Thyroid gland (tissue), 4 donors: ENCODE data around the gene HKDC1. TPM values are rescaled to one million over a fixed set of nuclear protein-coding genes. Genes with fewer than 3 reads are reported as not detected.

ENCODE experiments used
- DNase-seq, 2 donors: peaks; one replicate each; pipeline ENCODE4 v3.0.0-alpha.2; 2019
- H3K27ac ChIP-seq, 3 donors: fragments of 200-600 bp; sonication (generic); 1 replicate in 2 of 3; 2 replicates in 1 of 3; pipeline ENCODE4 v1.5.1; 2016 to 2019; ENCODE audit warnings: mild to moderate bottlenecking in 1 of 3, moderate library complexity in 1 of 3
- H3K27me3 ChIP-seq: fragments of 200-600 bp; sonication (generic); one replicate; pipeline ENCODE4 v1.5.1; 2019
- H3K36me3 ChIP-seq, 2 donors: fragments of 200-600 bp; sonication (generic); one replicate each; pipeline ENCODE4 v1.5.1; 2016 to 2019
- H3K4me1 ChIP-seq, 2 donors: fragments of 200-600 bp; sonication (generic); one replicate each; pipeline ENCODE4 v1.5.1; 2017 to 2019
- H3K4me3 ChIP-seq, 3 donors: fragments of 200-600 bp; sonication (generic); replicated peaks in 1 of 3; 1 replicate in 2 of 3; 2 replicates in 1 of 3; pipeline ENCODE4 v1.5.1; 2016; ENCODE audit warnings: mild to moderate bottlenecking in 1 of 3
- H3K9me3 ChIP-seq: fragments of 200-600 bp; sonication (generic); one replicate; pipeline ENCODE4 v1.5.1; 2017
- CTCF ChIP-seq, 6 experiments: fragments of 200-600 bp in 3 of 6; fragments of 450-650 bp in 3 of 6; sonication (generic) in 3 of 6; IDR thresholded peaks; one replicate each; pipeline ENCODE4 v1.5.1; 2016 to 2019; ENCODE audit warnings: antibody characterized with exemption in 6 of 6, mild to moderate bottlenecking in 2 of 6, inconsistent platforms in 1 of 6, moderate library complexity in 1 of 6
- POLR2A ChIP-seq, 2 donors: fragments of 450-650 bp; IDR thresholded peaks; one replicate each; pipeline ENCODE4 v1.6.1; 2017; ENCODE audit warnings: antibody characterized with exemption in 2 of 2, mild to moderate bottlenecking in 2 of 2, moderate library complexity in 1 of 2
- WGBS, 2 donors: methylation state at CpG; one replicate each; pipeline ENCODE4 v1.1.5; 2017; 5-methylcytosine and 5-hydroxymethylcytosine counted together
- intact Hi-C: fragments of 100-400 bp; cut with DNase I; formaldehyde crosslinking; loops from one replicate; pipeline ENCODE4 v1.15.1; 2023
- total RNA-seq, 4 donors: library from RNA; depleted of rRNA; stranded (reverse); fragments of >200 nt; gene quantifications; one replicate each; pipeline ENCODE4 v1.2.3, GENCODE V29; 2016

The HKDC1 gene
- total RNA-seq, 4 donors from 2014 or later = 2.4 to 21.1 (median 8.5) TPM

GRCh38 chr10:69232252-69232651 is 12.1 kb downstream of the HKDC1 start:
- Histone ChIP-seq H3K36me3 (no peaks in the 10 kb centered on the region), H3K27me3 (no peaks in the 10 kb centered on the region), H3K27ac (no peak overlapping the region), H3K9me3 (no peaks in the 10 kb centered on the region), H3K4me3 (no peak overlapping the region), H3K4me1 (no peaks in the 10 kb centered on the region)
- TF ChIP-seq POLR2A (IDR thresholded peaks at IDR 0.05) (no peak), CTCF (IDR thresholded peaks at IDR 0.05) (no peak)
- intact Hi-C loops = loop anchor here (10.0 kb wide), 1 partner anchor 273 kb away; no protein-coding TSS in a partner anchor
- 87 to 89% methylated on average over 9 of the region's 9 CpGs for WGBS, 2 donors
- DNase-seq = no peak

- DNase-seq = no peak
- 91% methylated on average over 22 of the region's 22 CpGs for WGBS, 2 donors
- no peaks in the 10 kb centered on the region for H3K27me3 ChIP-seq
- TF ChIP-seq CTCF (IDR thresholded peaks at IDR 0.05) = no peak
- no peak for TF ChIP-seq POLR2A (IDR thresholded peaks at IDR 0.05)
- H3K36me3 ChIP-seq = no peaks in the 10 kb centered on the region
- H3K27ac ChIP-seq = no peak overlapping the region
- H3K9me3 ChIP-seq = no peaks in the 10 kb centered on the region
- H3K4me3 ChIP-seq = no peak overlapping the region
- no peaks in the 10 kb centered on the region for H3K4me1 ChIP-seq
- intact Hi-C loops = loop anchor here (10.0 kb wide), 1 partner anchor 272 kb away; no protein-coding TSS in a partner anchor
Observed at GRCh38 chr10:69232736-69233480, 12.8 kb downstream of the HKDC1 start.

- H3K4me3 ChIP-seq = no peak overlapping the region
- WGBS, 2 donors = 94 to 96% methylated on average over 3 of the region's 3 CpGs
- intact Hi-C loops = loop anchor here (10.0 kb wide), 1 partner anchor 270 kb away; no protein-coding TSS in a partner anchor
- no peaks in the 10 kb centered on the region for H3K4me1 ChIP-seq
- no peaks in the 10 kb centered on the region for H3K36me3 ChIP-seq
- no peak for DNase-seq
- H3K27ac ChIP-seq = no peak overlapping the region
- H3K9me3 ChIP-seq = no peaks in the 10 kb centered on the region
- no peaks in the 10 kb centered on the region for H3K27me3 ChIP-seq
- TF ChIP-seq POLR2A (IDR thresholded peaks at IDR 0.05) (no peak), CTCF (IDR thresholded peaks at IDR 0.05) (no peak)
Observed at GRCh38 chr10:69234447-69234846, 14.3 kb downstream of the HKDC1 start.

- no peak overlapping the region for H3K27ac ChIP-seq
- intact Hi-C loops = loop anchor here (2.0 to 10.0 kb wide), 2 partner anchors 79 to 267 kb away; no protein-coding TSS in a partner anchor
- H3K9me3 ChIP-seq = no peaks in the 10 kb centered on the region
- TF ChIP-seq CTCF (IDR thresholded peaks at IDR 0.05) = peak; percentile 73 to 98 (median 88)
- no peak for TF ChIP-seq POLR2A (IDR thresholded peaks at IDR 0.05)
- no peaks in the 10 kb centered on the region for H3K4me1 ChIP-seq
- H3K4me3 ChIP-seq = no peak overlapping the region
- peak; percentile 83 to 90 for DNase-seq
- no peaks in the 10 kb centered on the region for H3K36me3 ChIP-seq
- 26 to 28% methylated on average over 17 of the region's 17 CpGs for WGBS, 2 donors
- no peaks in the 10 kb centered on the region for H3K27me3 ChIP-seq
Observed at GRCh38 chr10:69237528-69238159, 17.5 kb downstream of the HKDC1 start.

- Histone ChIP-seq H3K4me1 (no peaks in the 10 kb centered on the region), H3K36me3 (no peaks in the 10 kb centered on the region), H3K27ac (no peak overlapping the region), H3K9me3 (no peaks in the 10 kb centered on the region), H3K4me3 (no peak overlapping the region), H3K27me3 (no peaks in the 10 kb centered on the region)
- DNase-seq = no peak
- TF ChIP-seq POLR2A (IDR thresholded peaks at IDR 0.05) = no peak
- no peak for TF ChIP-seq CTCF (IDR thresholded peaks at IDR 0.05)
- intact Hi-C loops = loop anchor here (2.0 to 10.0 kb wide), 2 partner anchors 78 to 266 kb away; no protein-coding TSS in a partner anchor
- 71 to 85% methylated on average over 5 of the region's 5 CpGs for WGBS, 2 donors
Observed at GRCh38 chr10:69239136-69239535, 19.0 kb downstream of the HKDC1 start.
